ENCODE measurements around the gene CALML6. TPM values are rescaled to one million over a fixed set of nuclear protein-coding genes. Genes with fewer than 3 reads are reported as not detected.
"Not testable (repeated sequence)": the region's sequence is repeated elsewhere in the genome, so short reads cannot be mapped to it uniquely, and the experiment has no call there.

The CALML6 gene
- total and polyA plus RNA-seq, 10 donors: 0.34 to 3.0 (median 0.69) TPM; not detected in 2

DNA sequence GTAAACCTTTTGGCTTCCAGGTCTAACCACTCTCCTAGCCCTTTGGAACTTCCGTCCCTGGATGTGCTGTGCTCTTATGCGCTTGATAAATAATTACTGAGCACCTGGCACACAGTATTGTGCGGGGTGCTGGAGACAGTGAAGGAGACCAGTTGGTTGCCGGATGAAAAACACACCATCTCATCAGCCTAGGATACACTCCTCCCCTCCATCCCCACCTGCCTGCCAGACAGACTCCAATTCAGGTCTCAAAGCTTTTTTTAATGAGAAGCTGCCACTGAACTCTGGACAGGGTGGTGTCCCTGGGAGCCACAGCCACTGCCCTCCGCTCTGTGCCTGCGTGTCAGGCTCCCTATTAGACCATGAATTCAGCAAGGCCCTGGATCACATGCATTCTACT, 33.3 kb upstream of the CALML6 start:
- H3K4me3 ChIP-seq: no peak overlapping the region
- 82 to 92% (median 87%) methylated on average over 6 of the region's 6 CpGs for WGBS, 5 donors
- no peak for DNase-seq
- H3K27me3 ChIP-seq (replicated peaks in 1 of 7): no peaks in the 10 kb centered on the region
- peaks cover 64 to 100% (median 98%) of the 10 kb centered on the region in 6 donors for H3K4me1 ChIP-seq
- peaks cover 0 to 40% (median 4%) of the 10 kb centered on the region in 6 donors for H3K36me3 ChIP-seq
- intact Hi-C loops (cut with DNase I; ENCODE audit: low total_unique reads): loop anchor here (10.0 kb wide), 1 partner anchor 77 kb away; no protein-coding TSS in a partner anchor
- H3K27ac ChIP-seq: peak overlapping the region in 2 of 8 donors; percentile 11 to 30
- no peaks in the 10 kb centered on the region for H3K9me3 ChIP-seq
- TF ChIP-seq POLR2A (IDR thresholded peaks at IDR 0.05) (no peak), POLR2AphosphoS5 (IDR thresholded peaks at IDR 0.05) (no peak)
- TF ChIP-seq, protein P1, sequence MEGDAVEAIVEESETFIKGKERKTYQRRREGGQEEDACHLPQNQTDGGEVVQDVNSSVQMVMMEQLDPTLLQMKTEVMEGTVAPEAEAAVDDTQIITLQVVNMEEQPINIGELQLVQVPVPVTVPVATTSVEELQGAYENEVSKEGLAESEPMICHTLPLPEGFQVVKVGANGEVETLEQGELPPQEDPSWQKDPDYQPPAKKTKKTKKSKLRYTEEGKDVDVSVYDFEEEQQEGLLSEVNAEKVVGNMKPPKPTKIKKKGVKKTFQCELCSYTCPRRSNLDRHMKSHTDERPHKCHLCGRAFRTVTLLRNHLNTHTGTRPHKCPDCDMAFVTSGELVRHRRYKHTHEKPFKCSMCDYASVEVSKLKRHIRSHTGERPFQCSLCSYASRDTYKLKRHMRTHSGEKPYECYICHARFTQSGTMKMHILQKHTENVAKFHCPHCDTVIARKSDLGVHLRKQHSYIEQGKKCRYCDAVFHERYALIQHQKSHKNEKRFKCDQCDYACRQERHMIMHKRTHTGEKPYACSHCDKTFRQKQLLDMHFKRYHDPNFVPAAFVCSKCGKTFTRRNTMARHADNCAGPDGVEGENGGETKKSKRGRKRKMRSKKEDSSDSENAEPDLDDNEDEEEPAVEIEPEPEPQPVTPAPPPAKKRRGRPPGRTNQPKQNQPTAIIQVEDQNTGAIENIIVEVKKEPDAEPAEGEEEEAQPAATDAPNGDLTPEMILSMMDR (IDR thresholded peaks at IDR 0.05 in 8 of 11, conservative IDR thresholded peaks at IDR 0.05 in 3 of 11): no peak

DNA sequence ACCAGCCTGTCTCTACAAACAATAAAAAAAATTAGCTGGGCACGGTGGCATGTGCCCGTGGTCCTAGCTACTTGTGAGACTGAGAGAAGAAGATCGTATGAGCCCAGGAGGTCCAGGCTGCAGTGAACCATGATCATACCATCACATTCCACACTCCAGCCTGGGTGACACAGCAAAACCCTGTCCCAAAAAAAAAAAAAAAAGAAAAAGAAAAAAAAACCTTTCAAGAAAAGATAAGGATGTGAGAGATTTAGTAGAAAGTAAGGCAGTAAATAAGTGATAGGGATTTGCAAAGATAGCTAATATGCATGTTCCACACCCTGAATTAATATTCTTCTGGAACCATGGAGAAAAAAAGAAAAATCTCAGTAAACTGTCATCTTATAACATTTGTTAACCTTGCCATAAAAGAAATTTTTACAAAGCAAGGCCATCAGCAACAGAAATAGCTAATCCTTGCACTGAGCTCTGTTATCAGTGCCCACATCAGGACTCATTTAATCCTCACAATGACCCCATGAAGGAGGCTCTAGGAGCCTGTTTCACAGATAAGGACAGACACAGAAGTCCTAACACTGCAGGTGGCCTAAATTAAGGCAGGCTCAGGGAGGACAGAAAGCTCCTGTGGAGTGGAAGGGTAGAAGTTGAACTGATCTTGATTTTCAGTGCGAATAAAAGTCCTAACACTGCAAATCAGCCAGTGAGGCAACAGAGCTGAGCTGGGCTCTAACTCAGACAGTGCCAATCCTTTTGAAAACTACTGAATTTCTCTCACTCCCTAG, 31.8 kb upstream of the CALML6 start:
- no peak for DNase-seq
- TF ChIP-seq, protein P1 (IDR thresholded peaks at IDR 0.05 in 8 of 11, conservative IDR thresholded peaks at IDR 0.05 in 3 of 11): no peak
- no peak for TF ChIP-seq POLR2A (IDR thresholded peaks at IDR 0.05)
- TF ChIP-seq POLR2AphosphoS5 (IDR thresholded peaks at IDR 0.05): no peak
- Histone ChIP-seq H3K9me3 (no peaks in the 10 kb centered on the region), H3K4me1 (peaks cover 74 to 100% (median 98%) of the 10 kb centered on the region in 6 donors), H3K4me3 (no peak overlapping the region), H3K27me3 (replicated peaks in 1 of 7) (no peaks in the 10 kb centered on the region), H3K36me3 (peaks cover 0 to 30% (median 4%) of the 10 kb centered on the region in 6 donors), H3K27ac (peak overlapping the region in 5 of 8 donors; percentile 30 to 61 (median 44))
- intact Hi-C loops (cut with DNase I; ENCODE audit: low total_unique reads): loop anchor here (10.0 kb wide), 1 partner anchor 78 kb away; no protein-coding TSS in a partner anchor
- 33 to 64% (median 42%) methylated on average over 4 of the region's 4 CpGs for WGBS, 5 donors

DNA sequence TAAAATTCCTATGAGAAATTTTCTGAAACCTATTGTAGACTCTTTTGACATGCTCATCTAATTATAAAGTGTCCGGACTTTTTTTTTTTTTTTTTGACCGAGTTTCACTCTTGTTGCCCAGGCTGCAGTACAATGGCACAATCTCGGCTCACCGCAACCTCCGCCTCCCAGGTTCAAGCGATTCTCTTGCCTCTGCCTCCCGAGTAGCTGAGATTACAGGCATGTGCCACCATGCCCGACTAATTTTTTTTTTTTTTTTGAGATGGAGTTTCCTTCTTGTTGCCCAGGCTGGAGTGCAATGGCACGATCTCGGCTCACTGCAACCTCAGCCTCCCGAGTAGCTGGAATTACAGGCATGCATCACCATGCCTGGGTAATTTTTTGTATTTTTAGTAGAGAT, 31.2 kb upstream of the CALML6 start:
- intact Hi-C loops (cut with DNase I; ENCODE audit: low total_unique reads): loop anchor here (10.0 kb wide), 1 partner anchor 79 kb away; no protein-coding TSS in a partner anchor
- Histone ChIP-seq H3K27ac (peak overlapping the region in 5 of 8 donors; percentile 30 to 61 (median 44)), H3K36me3 (peaks cover 0 to 24% (median 3%) of the 10 kb centered on the region in 6 donors), H3K4me1 (peaks cover 75 to 100% (median 98%) of the 10 kb centered on the region in 6 donors)
- peak; percentile 12 for DNase-seq
- not testable (repeated sequence) for H3K9me3 ChIP-seq; H3K27me3 ChIP-seq (replicated peaks in 1 of 7); H3K4me3 ChIP-seq
- WGBS, 5 donors: 63 to 70% (median 69%) methylated on average over 11 of the region's 11 CpGs

DNA sequence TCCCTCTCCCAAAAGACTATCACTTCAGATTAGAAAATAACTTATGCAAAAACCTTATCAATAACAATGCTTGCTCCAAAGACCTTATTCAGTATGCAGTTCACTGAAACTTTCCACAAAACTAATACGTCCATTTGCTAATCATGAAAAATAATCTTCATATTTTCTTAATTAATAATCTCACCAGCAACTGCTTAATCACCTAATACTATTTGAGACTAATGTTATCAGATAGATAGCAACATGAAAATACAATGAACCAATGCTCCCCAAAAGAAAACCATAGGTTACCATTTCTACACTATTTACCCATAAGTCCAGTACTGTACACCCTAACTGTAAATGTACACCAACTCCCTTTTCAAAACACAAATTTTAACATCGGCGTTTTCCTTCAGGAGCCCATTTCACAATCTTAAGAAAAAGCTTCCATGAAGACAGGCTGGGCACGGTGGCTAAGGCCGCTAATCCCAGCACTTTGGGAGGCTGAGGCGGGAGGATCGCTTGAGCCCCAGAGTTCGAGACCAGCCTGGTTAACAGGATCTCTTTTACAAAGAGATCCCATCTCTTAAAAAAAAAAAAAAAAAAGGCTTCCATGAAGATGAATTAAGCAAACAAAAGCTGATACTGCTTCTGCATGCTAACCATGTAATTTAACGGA, 25.8 kb upstream of the CALML6 start:
- peak overlapping the region; percentile 85 to 99 (median 96) for H3K27ac ChIP-seq
- H3K4me3 ChIP-seq: peak overlapping the region; percentile 72 to 99 (median 96)
- no peaks in the 10 kb centered on the region for H3K9me3 ChIP-seq
- no peak for TF ChIP-seq POLR2AphosphoS5 (IDR thresholded peaks at IDR 0.05)
- TF ChIP-seq, protein P1 (IDR thresholded peaks at IDR 0.05 in 8 of 11, conservative IDR thresholded peaks at IDR 0.05 in 3 of 11): no peak
- TF ChIP-seq POLR2A (IDR thresholded peaks at IDR 0.05): no peak
- intact Hi-C loops (cut with DNase I; ENCODE audit: low total_unique reads): loop anchor here (10.0 kb wide), 1 partner anchor 84 kb away; no protein-coding TSS in a partner anchor
- H3K36me3 ChIP-seq: peaks cover 0 to 9% (median 0%) of the 10 kb centered on the region in 6 donors
- peaks cover 54 to 88% (median 75%) of the 10 kb centered on the region in 6 donors for H3K4me1 ChIP-seq
- DNase-seq: peak; percentile 60
- no peaks in the 10 kb centered on the region for H3K27me3 ChIP-seq (replicated peaks in 1 of 7)
- 7 to 15% (median 8%) methylated on average over 9 of the region's 9 CpGs for WGBS, 5 donors

Data from spleen (tissue), 11 donors.